CD1c-positive myeloid dendritic cell (primary cell): ENCODE measurements around the gene SOHLH1.
"Not testable (repeated sequence)": the region's sequence is repeated elsewhere in the genome, so short reads cannot be mapped to it uniquely, and the experiment has no call there.

ENCODE experiments used
- DNase-seq: peaks from one replicate; pipeline ENCODE4 v3.0.0-alpha.2; 2016; ENCODE audit errors: extremely low spot score

Gene SOHLH1

DNA sequence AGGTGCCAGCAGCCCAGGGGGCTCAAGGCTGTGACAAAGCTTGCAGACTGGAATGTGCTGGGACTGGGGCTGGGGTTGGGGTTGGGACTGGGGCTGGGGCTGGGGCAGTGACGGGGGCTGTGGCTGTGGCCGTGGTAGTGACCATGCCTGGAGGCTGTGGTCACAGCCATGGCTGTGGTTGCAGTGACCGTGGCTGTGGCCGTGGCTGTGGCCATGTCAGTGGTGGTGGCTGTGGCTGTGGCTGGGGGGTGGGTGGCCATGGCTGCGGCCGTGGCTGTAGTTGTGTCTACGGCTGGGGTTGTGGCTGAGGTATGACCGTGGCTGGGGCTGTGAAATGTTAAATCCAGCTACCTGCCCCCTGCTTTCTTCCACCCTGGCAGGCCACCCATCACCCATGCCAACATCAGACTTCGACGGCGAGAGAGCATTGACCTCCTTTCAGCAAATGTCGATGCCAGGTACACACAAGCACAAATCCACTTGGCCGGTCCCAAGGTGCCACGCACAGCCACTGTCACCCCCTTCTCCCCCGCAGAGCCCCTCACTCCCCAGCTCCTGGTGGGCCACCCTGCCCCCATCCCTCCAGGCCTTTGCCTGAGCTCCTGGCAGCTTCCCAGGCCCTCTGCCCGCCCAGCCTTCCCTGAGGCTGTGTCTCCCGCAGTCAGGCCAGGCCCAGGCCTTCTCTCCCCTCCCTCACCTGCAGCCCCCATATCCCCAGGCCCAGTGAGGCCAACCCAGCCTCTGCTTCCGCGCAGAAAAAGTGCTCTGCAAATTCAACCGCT, 20.9 kb downstream of the SOHLH1 start:
- no peak for DNase-seq

DNA sequence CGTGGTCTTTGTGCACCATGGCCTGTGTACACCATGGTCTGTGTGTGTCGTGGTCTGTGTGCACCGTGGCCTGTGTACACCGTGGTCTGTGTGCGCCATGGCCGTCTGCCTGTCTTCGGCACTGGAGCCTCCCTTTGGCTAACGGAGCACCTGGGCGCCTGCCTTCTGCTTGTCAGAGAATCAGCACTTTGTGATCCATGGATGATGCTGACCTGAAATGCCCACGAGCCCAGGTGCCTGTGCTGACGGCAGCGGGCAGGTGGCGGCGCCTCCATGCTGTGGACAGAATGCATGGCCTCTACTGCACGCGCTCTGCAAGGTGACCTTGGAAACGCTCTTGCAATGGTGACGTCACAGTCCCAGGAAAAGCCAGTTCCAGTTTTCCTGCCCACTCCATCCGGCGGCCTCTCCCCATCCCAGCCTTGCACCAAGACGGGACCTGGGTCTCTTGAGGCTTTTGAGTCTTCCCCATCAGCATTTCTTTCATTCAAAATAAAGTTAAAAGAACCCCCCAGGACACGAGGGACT, 21.6 kb downstream of the SOHLH1 start:
- no peak for DNase-seq

DNA sequence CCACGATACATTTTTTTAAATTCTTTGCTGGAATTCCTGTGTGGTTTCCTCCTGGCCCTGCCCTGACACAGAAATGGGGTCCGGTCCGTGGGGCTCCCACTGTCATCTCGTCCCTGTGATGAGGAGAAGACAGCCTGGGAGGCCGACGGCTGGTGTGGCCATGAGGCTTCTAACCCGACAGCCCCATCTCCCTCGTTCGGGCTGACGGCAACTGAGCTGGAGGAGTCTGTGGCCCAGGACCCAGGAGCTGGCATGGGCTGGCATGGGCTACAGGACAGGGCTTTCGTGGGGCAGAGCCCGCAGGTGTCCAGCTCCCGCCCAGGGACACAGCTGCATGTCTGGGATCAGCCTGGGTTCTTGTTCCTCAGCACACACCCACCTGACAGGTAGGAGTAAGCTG, 22.4 kb downstream of the SOHLH1 start:
- DNase-seq = no peak

DNA sequence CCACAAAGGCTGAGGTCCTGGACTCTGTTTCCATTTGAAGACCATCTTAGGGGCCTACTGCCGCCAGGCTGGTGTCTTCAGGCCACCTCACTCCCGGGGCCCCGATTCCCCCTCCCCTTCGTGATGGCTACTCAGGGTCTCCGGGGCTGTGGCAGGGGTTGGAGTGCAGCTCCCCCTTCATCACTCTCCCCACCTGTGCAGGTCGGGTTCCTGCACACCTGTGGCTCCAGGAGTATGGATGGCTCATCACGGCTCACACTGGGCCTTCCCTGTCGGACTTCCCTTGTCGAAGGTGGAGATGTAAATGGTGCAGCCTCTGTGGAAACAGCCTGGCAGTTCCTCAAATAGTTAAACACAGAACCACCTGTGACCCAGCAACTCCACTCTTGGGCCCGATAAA, 24.3 kb downstream of the SOHLH1 start:
- no peak for DNase-seq

DNA sequence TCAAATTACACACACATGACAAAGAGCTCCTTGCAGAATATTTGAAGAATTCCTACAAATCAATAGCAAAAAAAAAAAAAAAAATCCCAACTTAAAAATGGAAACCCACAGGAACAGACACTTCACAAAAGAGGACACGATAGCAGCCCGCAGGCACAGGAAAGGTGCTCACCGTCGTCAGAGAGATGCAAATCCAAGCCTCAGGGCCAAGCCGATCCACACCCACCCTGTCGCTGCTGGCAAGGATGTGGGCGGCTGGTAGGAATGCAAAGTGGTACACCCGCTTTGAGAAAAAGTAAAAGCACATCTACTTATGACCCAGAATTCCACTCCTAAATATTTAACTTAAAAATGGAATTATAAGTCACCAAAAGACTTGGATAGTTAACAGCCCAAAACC, 25.3 kb downstream of the SOHLH1 start:
- no peak for DNase-seq

DNA sequence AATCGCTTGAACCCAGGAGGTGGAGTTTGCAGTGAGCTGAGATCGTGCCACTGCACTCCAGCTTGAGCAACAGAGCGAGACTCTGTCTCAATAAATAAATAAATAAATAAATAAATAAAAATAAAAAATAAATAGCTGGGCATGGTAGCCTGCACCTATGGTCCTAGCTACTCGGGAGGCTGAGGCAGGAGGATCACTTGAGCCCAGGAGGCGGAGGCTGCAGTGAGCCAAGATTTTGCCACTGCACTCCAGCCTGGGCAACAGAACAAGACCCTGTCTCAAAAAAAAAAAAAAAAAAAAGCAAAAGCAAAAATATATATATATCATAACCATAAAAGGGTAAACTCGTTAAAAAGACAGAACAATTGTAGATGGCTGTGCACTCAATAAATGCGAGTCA, 26.5 kb downstream of the SOHLH1 start:
- DNase-seq = not testable (repeated sequence)

DNA sequence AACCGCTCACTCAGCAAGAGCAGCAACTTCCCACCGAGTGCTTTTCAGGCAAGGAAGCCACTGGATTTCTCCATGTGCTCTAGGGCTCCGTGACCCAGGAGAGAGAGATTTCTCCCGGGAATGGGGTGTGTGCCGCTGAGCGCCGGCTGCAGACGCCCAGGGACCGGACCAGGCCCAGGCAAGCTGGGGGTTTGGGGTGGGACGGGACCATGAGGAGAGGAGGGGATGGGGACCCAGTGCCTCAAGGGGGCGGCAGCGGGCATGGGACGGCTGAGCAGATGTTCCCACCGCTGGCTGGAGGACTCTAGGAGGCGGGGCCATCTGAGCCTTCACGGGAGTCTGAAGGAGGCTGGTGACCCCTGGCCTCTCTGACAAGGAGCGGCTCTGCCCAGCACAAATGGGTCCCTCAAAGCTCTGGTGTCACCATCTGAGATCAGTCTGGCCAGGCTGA, 27.7 kb downstream of the SOHLH1 start:
- no peak for DNase-seq

DNA sequence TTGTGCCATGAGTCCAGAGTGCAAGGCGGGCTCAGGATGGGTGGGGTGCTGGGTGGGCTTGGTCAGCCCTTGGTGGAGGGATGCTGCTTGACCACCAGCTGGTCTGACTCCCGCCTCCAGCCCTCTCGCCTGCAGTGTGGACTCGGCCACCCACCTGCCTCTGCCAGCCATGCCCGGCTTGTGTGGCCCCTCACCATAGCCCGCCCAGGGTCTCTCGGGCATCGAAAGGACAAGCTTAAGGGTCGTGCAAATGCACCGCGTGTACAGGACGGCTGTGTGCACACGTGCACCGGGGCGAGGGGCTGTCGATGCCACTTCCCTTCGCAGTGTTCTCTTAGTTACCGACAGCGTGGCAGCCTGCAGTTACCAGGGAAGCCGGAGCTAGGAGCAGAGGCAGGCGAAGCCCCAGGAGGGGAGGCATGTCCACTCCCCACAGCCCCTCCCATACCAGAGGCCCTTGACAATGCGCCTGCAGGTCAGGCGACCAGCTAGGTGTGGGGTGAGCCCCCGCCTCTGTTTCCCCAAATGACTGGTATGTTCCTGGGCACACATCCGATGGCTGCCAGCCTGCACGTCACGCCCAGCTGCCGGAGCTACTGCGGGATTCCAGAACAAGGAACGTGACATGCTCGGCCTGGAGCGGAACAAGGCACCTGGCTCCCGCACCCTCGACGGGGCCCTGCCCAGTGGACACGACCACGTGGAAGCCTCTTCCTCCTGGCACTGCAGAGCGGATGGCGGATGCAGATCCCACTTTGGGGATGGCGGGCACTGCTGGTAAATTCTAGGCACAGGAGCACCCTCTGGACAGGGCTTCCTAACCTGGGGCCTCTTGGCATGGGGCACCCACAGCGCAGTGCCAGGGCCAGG, 28.3 kb downstream of the SOHLH1 start:
- no peak for DNase-seq

DNA sequence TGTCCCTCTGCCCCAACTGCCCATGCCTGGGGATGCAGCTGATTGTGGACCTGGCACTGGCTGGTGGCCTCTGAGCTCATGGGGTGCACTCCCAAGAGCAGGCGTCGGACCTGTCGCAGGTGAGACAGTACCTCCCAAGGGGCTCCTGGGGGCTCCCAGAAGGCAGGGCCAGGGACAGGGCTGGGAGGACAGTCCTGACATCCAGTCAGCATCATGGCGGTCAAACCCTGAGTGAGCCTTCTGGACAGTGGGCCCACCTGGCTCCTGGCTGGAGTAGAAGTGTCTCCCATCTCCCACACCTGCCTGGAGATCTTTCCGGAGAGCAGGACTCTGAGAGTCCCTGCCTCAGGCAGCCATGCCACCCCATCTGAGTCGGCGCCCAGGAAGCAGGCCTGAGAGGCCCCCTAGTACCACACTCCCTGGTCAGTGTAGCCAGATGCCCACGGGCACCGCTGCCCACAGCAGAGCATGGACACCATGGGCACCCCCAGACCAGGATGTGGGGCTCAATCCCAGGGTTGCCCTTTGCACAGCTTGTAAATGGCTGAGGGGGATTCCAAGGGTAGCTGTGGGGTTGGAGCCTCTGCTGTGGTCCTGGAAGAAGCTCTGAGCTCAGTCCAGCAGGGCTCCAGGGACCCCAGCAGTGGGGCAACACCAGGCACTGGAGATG, 29.5 kb downstream of the SOHLH1 start:
- no peak for DNase-seq

DNA sequence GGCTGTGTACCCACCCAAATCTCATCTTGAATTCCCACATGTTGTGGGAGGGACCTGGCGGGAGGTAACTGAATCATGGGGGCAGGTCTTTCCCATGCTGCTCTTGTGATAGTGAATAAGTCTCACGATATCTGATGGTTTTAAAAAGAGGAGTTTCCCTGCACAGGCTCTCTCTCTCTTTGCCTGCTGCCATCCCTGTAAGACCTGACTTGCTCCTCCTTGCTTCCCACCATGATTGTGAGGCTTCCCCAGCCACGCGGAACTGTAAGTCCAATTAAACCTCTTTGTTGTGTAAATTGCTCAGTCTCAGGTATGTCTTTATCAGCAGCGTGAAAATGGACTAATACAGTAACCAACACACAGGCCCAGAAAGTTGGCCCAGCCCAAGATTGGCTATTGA, 30.3 kb downstream of the SOHLH1 start:
- not testable (repeated sequence) for DNase-seq

DNA sequence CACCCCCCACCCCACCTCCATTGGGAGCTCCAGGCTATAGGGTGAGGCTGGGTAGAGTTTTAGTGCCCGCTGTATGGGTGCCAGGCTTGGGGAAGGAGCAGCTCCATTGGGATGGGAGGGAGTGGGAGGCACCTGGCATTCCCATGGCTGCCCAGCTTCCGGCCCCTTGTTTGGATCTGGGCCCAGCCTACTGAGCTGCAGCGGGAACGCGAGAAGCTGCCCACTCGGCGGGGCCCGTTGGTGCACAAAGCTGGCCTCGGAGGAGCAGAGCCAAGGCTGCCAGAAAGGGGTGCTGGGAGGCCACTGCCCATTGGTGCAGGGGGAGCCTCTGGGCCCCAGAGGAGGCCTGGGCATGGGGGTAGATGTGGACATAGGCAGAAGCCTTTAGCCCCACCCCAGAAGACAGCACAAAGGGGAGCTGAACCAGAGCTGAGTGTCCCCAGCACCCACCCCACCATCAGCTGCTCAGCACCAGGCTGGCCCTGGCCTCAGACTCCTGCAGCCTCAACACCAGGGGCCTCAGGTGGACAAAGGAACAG, 31.7 kb downstream of the SOHLH1 start:
- no peak for DNase-seq

DNA sequence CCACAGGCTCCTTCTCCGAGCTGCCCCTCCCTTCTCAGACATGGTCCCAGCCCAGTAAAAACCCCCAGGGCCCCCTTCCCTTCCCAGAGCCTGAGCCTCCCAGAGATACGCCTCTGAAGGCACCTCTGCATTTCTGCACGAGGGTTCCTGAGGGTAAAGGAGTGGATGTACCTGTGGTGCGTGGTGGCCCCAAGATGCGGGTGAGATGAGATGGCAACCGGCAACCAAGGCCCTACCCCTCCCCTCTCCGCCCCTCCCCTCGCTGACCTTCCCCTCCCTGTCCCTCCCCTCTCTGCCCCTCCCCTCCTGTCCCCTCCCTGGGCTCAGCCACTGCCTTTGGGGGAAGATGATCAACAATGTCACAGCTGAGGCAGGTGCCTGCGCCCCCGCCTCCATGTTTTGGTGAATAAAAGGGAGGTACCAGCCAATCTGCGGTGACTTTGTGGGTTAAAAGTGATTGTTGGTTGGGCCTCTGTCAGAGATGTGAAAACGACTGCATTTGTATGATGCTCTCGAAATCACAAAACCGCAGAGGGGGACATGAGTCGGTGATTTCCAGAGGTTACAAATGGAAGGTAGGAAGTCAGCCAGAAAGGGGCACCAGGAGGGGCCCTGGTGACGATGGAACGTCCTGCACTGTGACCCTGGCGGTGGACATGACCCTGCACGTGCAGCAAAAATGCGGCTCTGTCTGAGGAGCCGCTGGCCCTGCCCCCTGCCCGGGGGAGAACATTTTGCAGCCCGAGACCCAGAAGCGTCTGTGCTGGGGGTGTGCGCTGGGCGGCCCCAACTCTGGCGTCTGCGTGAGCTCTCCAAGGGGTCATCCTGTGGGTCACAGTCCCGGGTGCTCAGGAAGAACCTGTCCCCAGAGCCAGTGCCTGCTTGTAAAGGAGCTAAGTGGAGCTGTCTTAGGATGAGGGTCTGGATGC, 32.5 kb downstream of the SOHLH1 start:
- no peak for DNase-seq

DNA sequence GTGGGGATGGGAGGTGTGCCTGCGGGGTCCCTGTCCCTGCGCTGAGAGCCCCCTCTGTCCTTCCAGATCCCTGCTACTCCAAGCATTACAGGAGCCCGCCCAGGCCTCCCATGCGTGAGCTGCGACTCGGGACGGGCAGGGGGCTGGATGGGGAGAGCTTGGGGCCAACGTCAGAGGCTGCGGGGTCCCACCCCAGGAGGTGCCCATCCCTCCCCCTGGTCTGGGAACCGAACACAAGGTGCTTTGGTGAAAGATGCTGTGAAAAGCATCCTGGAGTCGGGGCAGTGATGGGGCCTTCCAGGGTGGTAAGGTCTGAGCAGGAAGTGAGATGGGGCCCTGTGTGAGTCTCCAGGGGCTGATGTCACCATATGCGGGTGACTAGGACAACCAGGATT, 33.5 kb downstream of the SOHLH1 start:
- DNase-seq = no peak

DNA sequence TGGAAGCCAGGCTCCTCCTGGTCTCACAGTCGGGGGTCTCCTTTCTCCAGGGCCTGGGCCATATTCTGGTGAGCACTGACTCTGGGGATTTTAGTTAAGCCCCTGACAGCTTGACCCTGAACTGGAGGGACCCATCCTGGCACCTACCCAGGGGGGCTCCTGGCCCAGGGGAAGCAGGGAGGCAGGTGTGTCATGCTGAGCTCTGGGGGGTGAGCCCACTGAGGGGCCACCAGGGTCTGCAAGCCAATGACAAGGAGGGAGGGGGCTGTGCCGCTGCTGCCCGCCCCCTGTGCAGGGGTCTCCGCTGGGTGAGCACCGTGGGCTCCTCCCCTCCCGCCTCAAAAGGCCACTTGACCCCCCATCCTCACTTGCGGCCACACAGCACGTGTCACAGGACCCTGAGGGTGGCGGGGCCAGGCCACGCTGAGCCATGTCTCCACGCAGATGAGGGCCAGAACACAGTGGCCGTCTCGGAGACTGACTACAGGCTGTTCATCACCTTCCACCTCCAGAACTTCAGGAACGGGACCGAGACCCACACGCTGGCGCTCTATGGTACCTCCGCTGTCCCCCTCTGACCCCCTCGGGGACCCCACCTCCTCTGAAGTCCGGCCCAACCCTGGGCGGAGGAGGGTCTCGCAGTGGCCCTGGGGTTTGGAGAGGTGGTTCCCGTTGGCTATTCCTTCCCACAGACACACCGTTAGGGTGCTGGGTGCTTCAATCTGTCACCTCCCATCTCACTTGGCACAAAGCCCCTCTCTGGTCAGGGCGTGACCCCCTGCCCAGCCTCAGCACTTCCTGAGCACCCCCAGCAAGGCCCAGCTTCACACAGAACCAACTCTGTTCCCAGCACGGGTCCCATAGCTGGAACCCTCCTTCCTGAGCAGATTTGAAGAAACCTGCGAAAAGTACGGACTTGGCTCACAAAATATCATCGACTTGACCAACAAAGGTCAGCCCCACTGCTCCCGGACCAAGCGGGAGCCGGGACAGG, 34.2 kb downstream of the SOHLH1 start:
- no peak for DNase-seq

DNA sequence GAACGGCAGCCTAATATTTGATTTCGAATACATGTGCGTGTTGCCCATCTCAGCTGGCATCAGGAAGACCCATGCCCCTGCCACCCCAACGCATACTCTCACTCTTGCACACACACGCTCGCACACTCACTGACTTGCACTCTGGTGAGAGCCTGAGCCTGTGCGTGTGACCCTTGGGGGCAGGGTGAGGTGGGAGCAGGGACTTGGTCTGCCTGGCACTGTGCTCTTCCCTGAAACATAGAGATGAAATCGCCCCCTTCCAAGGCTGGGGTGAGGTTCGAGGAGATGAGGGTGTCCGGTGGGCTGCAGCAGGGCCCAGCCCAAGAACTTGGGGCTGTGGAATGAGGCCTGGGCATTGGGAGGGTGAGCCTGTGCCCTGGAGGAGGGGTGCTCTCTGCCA, 35.0 kb downstream of the SOHLH1 start:
- DNase-seq = no peak

DNA sequence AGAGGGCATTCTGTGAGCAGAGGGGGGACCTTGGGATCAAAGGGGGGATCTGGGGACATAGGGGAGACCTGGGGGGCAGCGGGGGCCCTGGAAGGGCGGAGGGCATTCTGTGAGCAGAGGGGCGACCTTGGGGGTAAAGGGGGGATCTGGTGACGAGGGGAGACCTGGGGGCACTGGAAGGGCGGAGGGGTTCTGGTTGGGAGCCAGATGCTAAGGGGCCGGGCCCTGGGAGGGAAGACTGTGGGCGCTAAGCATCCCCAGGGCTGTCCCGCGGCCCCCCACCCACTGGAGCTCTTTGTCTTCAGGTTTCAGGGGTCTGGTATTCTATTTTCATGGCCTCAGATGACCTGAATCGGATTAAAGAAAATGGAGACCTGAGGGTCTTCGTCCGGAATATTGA, 35.4 kb downstream of the SOHLH1 start:
- DNase-seq = no peak

DNA sequence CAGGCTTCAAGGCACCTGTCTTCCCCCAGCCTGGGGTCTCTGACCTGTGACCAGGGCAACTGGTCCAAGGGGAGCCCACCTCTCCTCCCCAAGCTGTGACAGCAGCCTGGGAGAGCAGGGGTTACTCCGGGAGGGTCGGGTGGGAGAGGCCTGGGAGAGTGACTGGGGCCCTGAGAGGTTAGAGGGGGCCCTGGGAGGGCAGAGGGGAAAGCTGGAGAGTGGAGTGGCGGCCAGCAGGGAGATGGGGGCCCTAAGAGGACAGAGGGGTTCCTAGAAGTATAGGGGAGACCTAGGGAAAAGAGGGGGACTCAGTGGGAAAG, 35.9 kb downstream of the SOHLH1 start:
- no peak for DNase-seq

DNA sequence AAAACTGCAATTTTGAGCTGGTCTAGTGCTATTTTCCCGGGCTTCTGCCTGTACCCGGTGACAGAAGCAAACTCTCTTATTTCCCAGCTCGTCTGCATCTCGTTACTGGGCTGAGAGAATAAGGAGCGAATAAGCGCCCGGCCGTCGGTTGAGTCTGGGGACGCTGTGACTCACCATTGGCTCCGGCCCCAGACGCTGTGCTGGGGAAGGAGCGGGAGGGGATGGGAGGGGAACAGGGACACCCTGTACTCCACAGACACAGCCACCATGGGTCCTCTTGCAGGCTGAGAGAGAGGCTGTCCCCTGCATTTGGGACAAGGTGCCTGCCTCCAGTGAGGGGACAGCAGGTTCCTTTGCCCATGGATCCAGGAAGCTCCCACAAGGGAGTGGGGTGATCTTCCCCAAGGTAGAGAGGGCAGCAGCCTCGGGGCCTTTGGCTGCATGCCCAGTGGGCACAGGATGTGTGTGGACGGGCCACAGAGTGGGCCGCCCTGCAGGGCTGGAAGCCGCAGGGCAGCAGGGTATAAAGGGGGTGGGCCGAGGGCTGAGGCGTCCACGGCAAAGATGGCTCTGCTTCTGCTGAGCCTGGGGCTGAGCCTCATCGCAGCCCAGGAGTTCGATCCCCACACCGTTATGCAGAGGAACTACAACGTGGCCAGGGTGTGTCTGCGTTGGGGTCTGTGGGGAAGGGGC, 36.4 kb downstream of the SOHLH1 start, which contains the start of gene LCN9:
TSS of gene LCN9 (plus strand) at position 552 of the 693 bp plus-strand sequence. CDS start at position 565, 13 bp downstream.
- DNase-seq = no peak
